Measurements from ENCODE around the gene FOS.

FOS gene

DNA sequence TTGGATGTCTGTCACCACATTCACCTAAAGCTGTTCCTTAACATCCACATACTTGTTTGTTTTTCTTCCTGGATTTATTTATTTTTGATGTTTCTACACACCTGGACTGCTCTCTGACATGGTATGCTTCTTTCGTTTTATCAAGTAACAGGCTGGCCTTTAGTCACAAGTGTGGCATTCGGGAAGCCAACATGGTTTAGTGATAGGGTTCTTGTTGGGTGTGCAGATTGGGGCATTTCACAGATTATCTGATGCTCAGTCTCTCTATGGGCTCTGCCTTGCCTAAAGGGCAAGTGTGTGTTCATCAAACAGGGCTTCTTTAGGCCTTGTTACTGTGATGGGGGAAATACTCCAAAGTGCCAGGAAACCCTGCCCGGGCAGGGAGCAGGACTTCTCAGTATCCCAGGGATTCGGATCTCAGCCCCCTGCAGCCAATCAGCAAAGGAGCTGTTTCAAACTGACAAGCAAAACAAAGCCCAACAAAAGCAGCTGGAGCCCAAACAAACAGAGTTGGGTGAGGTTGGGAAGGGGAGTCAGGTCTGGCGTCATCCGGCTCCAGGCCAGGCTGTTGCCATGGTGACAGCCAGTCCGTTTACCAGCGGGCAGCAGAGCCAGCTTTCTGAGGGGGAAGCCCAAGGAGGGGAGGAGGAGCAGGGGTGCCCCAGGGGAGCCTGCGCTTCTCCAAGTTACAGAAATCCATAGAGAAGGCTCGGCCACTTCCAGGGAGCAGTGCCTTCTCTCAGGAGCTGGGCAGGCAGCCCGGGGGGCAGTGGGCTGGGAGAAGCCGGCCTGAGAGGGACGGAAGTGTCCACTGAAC is 31.9 kb downstream of the FOS start:
- DNase-seq, result no peak

DNA sequence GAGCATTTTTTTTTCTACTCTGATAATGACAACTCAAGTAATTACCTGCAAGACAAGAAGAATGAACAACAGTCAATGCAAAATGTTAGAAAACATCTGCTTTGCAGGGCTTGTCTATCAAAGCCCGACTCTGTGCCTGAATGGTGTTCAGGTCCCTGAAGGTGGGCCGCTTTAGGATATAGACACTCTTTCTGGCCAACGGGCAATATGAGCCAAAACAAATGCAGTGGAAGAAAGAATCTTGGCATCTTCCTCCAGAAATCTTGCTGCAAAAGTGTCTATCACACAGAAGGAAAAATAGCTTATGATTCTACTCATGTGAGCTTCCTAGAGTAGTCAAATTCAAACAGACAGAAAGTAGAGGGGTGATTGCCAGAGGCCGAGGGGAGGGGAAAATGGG is 32.7 kb downstream of the FOS start:
- Histone ChIP-seq H3K27me3 (ENCODE audit: insufficient read depth, low read depth, severe bottlenecking) (no peaks in the 10 kb centered on the region), H3K27ac (no peak overlapping the region), H3K36me3 (no peaks in the 10 kb centered on the region), H3K4me3 (ENCODE audit: low read depth, low read length) (no peak overlapping the region), H3K9me3 (ENCODE audit: severe bottlenecking) (no peaks in the 10 kb centered on the region)
- DNase-seq, result no peak
- TF ChIP-seq, protein P1, sequence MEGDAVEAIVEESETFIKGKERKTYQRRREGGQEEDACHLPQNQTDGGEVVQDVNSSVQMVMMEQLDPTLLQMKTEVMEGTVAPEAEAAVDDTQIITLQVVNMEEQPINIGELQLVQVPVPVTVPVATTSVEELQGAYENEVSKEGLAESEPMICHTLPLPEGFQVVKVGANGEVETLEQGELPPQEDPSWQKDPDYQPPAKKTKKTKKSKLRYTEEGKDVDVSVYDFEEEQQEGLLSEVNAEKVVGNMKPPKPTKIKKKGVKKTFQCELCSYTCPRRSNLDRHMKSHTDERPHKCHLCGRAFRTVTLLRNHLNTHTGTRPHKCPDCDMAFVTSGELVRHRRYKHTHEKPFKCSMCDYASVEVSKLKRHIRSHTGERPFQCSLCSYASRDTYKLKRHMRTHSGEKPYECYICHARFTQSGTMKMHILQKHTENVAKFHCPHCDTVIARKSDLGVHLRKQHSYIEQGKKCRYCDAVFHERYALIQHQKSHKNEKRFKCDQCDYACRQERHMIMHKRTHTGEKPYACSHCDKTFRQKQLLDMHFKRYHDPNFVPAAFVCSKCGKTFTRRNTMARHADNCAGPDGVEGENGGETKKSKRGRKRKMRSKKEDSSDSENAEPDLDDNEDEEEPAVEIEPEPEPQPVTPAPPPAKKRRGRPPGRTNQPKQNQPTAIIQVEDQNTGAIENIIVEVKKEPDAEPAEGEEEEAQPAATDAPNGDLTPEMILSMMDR (IDR thresholded peaks at IDR 0.05; ENCODE audit: low read depth, low read length), result no peak

More for the DNA sequence above, 31.9 kb downstream of the FOS start:
- H3K27me3 ChIP-seq (ENCODE audit: insufficient read depth, low read depth, severe bottlenecking), result no peaks in the 10 kb centered on the region
- no peak overlapping the region for H3K27ac ChIP-seq
- TF ChIP-seq, protein P1 (IDR thresholded peaks at IDR 0.05; ENCODE audit: low read depth, low read length), result no peak
- no peaks in the 10 kb centered on the region for H3K36me3 ChIP-seq
- H3K9me3 ChIP-seq (ENCODE audit: severe bottlenecking), result no peaks in the 10 kb centered on the region
- H3K4me3 ChIP-seq (ENCODE audit: low read depth, low read length), result no peak overlapping the region

DNA sequence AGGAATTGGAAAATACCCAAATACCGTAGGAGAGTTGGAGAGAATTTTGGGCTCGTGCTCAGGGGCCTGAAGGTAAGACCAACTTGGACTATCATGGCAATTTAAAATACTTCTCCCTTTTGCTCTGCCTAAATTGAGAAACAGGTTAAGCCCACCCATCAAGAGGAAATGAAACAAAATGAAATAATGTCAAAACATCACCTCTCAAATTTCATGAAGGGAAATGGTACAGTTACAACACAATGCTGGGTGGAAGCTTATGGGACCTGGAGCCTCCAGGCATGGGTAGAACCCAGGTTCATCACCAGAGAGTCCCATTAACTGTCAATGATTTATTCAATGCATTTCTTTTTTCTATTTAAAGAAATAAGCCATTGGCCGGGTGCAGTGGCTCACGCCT is 33.7 kb downstream of the FOS start:
- no peak for DNase-seq
- TF ChIP-seq, protein P1 (IDR thresholded peaks at IDR 0.05; ENCODE audit: low read depth, low read length), result no peak
- H3K9me3 ChIP-seq (ENCODE audit: severe bottlenecking), result no peaks in the 10 kb centered on the region
- H3K27ac ChIP-seq, result no peak overlapping the region
- no peaks in the 10 kb centered on the region for H3K27me3 ChIP-seq (ENCODE audit: insufficient read depth, low read depth, severe bottlenecking)
- H3K4me3 ChIP-seq (ENCODE audit: low read depth, low read length), result no peak overlapping the region
- no peaks in the 10 kb centered on the region for H3K36me3 ChIP-seq

DNA sequence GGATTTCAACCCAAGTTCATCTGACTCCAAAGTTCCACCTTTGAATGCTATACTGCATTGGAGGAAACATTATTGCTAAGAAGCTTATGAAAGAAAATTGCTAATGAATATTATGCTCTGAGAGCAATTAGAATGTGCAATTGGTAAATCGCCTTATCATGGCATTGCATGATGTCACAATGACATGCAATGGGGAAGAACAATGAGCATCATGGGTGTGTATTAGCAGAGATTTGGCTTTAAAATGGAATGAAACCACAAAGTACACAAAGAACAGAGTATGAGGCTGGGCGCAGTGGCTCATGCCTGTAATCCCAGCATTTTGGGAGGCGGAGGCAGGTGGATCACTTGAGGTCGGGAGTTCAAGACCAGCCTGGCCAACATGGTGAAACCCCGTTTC is 34.7 kb downstream of the FOS start:
- Histone ChIP-seq H3K9me3 (ENCODE audit: severe bottlenecking) (no peaks in the 10 kb centered on the region), H3K27ac (no peak overlapping the region), H3K4me3 (ENCODE audit: low read depth, low read length) (no peak overlapping the region), H3K27me3 (ENCODE audit: insufficient read depth, low read depth, severe bottlenecking) (no peaks in the 10 kb centered on the region), H3K36me3 (no peaks in the 10 kb centered on the region)
- TF ChIP-seq, protein P1 (IDR thresholded peaks at IDR 0.05; ENCODE audit: low read depth, low read length), result no peak
- DNase-seq, result no peak

DNA sequence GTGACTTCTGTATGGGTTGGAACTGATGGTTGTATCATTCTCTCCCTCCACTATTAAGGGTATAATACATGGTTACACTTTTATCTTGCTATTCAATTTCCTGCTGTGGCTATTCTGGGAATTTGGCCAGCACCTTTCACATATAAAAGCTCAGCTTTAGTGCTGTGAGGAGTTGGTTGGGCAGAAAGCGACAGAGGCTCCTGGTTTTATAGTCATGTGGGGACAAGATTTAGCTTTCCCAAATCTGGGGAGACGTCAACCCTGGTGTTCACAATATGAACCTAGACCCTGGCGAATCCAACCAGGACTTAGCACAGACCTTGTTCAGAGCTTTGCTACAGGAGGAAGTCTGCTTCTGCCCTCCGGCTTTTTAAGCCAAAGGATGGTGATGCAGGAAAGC is 36.5 kb downstream of the FOS start:
- TF ChIP-seq, protein P1 (IDR thresholded peaks at IDR 0.05; ENCODE audit: low read depth, low read length), result no peak
- Histone ChIP-seq H3K27me3 (ENCODE audit: insufficient read depth, low read depth, severe bottlenecking) (no peaks in the 10 kb centered on the region), H3K36me3 (no peaks in the 10 kb centered on the region), H3K27ac (no peak overlapping the region), H3K9me3 (ENCODE audit: severe bottlenecking) (no peaks in the 10 kb centered on the region), H3K4me3 (ENCODE audit: low read depth, low read length) (no peak overlapping the region)
- no peak for DNase-seq

DNA sequence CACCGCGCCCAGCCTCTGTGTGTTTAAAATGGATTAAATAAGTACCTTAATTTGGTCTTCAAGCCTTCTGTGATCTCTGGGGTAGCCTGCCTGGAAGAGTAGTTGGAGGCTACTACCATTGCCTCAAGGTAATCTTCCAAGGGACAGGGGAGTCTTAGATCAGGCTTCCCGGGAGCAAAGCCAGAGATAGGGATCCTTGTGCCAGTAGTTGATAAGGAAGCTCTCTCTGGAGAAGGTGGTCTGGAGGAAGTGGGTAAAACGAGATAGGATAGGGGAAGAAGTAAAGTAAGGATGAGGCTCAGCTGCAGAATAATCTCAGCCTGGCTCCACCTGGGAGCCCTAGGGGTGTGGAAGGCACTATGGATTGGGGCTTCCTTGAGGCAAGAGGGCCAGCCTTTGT is 38.5 kb downstream of the FOS start:
- TF ChIP-seq, protein P1 (IDR thresholded peaks at IDR 0.05; ENCODE audit: low read depth, low read length), result no peak
- DNase-seq, result no peak
- Histone ChIP-seq H3K36me3 (no peaks in the 10 kb centered on the region), H3K27me3 (ENCODE audit: insufficient read depth, low read depth, severe bottlenecking) (no peaks in the 10 kb centered on the region), H3K4me3 (ENCODE audit: low read depth, low read length) (no peak overlapping the region), H3K27ac (no peak overlapping the region), H3K9me3 (ENCODE audit: severe bottlenecking) (no peaks in the 10 kb centered on the region)

Measured in WERI-Rb-1 (cell line).